ENCODE measurements around the gene NIP7.

- TF ChIP-seq CTCF (IDR thresholded peaks at IDR 0.05) (no peak), POLR2A (IDR thresholded peaks at IDR 0.05) (no peak)
Observed at GRCh38 chr16:69307091-69307490, 32.5 kb upstream of the NIP7 start.

All from uterus (tissue), 2 donors.